OCI-LY3 (cell line): ENCODE measurements around the gene EFL1.

Experiments used
- H2AFZ ChIP-seq: fragments of 200-600, 300-600 bp; shearing (Covaris generic); 2 replicates; pipeline ENCODE4 v1.6.0; 2014; ENCODE audit warnings: antibody characterized with exemption, low read depth, low read length
- H3K27ac ChIP-seq: fragments of 200-600, 300-600 bp; sonication (generic); 2 replicates; pipeline ENCODE4 v1.5.1; 2014; ENCODE audit warnings: mild to moderate bottlenecking, low read length, moderate library complexity, mixed read lengths
- H3K27me3 ChIP-seq: fragments of 200-600, 300-600 bp; sonication (generic); 2 replicates; pipeline ENCODE4 v1.6.1; 2014; ENCODE audit warnings: low read depth, low read length, mixed read lengths
- H3K36me3 ChIP-seq: fragments of 200-600, 300-600 bp; sonication (generic); replicated peaks from 2 replicates; pipeline ENCODE3; 2014; ENCODE audit warnings: low read depth, low read length, mixed read lengths
- H3K4me1 ChIP-seq: fragments of 300-600, 200-600 bp; sonication (generic); 2 replicates; pipeline ENCODE4 v1.6.1; 2014; ENCODE audit warnings: low read length, mixed read lengths
- H3K4me2 ChIP-seq: fragments of 200-600, 300-600 bp; sonication (generic); 2 replicates; pipeline ENCODE4 v1.6.1; 2014; ENCODE audit warnings: low read length, mixed read lengths
- H3K4me3 ChIP-seq: fragments of 300-600, 200-600 bp; sonication (generic); 2 replicates; pipeline ENCODE4 v1.5.1; 2014; ENCODE audit warnings: antibody characterized with exemption, mild to moderate bottlenecking, low read length, moderate library complexity
- H3K79me2 ChIP-seq: fragments of 300-600, 200-600 bp; shearing (Covaris generic); 2 replicates; pipeline ENCODE4 v1.6.1; 2014; ENCODE audit warnings: mild to moderate bottlenecking, low read length, mixed read lengths
- H3K9ac ChIP-seq: fragments of 300-600, 200-600 bp; shearing (Covaris generic); 2 replicates; pipeline ENCODE4 v1.6.0; 2014; ENCODE audit warnings: mild to moderate bottlenecking, low read length, moderate library complexity
- H3K9me3 ChIP-seq: fragments of 200-600, 300-600 bp; shearing (Covaris generic); 2 replicates; pipeline ENCODE4 v1.6.1; 2014; ENCODE audit warnings: low read length, mixed read lengths; ENCODE audit not compliant: insufficient read depth
- H4K20me1 ChIP-seq: fragments of 200-600, 300-600 bp; sonication (generic); 2 replicates; pipeline ENCODE4 v1.6.1; 2016; ENCODE audit warnings: low read length, mixed read lengths; ENCODE audit not compliant: insufficient read depth
- CTCF ChIP-seq: fragments of 200-600, 300-600 bp; sonication (generic); IDR thresholded peaks from 2 replicates; pipeline ENCODE4 v1.5.1; 2014; ENCODE audit warnings: antibody characterized with exemption, low read length, low read depth
- EZH2phosphoT487 ChIP-seq: fragments of 200-600 bp; shearing (Covaris generic); IDR thresholded peaks from 2 replicates; pipeline ENCODE4 v1.6.1; 2018; ENCODE audit warnings: antibody characterized with exemption, mixed run types, low read depth

The EFL1 gene

GRCh38 chr15:82080774-82081173 lies 181.8 kb downstream of the EFL1 start:
- Histone ChIP-seq H2AFZ (no peak overlapping the region), H3K79me2 (no peaks in the 10 kb centered on the region), H3K4me2 (no peak overlapping the region), H3K27me3 (peaks cover 38% of the 10 kb centered on the region), H3K4me3 (no peak overlapping the region), H3K4me1 (no peaks in the 10 kb centered on the region), H3K9me3 (no peaks in the 10 kb centered on the region), H3K9ac (no peak overlapping the region), H4K20me1 (no peaks in the 10 kb centered on the region), H3K36me3 (no peaks in the 10 kb centered on the region), H3K27ac (no peak overlapping the region)
- TF ChIP-seq CTCF (no peak), EZH2phosphoT487 (no peak)
